ENCODE data around the gene CASTOR1.

Gene CASTOR1

GRCh38 chr22:30304495-30305244 is 15.4 kb upstream of the CASTOR1 start:
- H2AFZ ChIP-seq (ENCODE audit: low read length) = no peak overlapping the region
- H3K79me2 ChIP-seq (ENCODE audit: insufficient read depth, low read length) = peaks cover 77% of the 10 kb centered on the region
- peaks cover 37% of the 10 kb centered on the region; the same call in 1 of the 2 replicates for H3K36me3 ChIP-seq (ENCODE audit: insufficient read depth, low read length)
- peak overlapping the region; percentile 75 for H3K4me3 ChIP-seq (ENCODE audit: low read length, poor library complexity, severe bottlenecking)
- peak overlapping the region; percentile 92 for H3K4me2 ChIP-seq (ENCODE audit: low read depth, low read length, poor library complexity, severe bottlenecking)
- H3K9me2 ChIP-seq (replicated peaks; ENCODE audit: low read depth, low read length) = no peaks in the 10 kb centered on the region
- no peaks in the 10 kb centered on the region for H3K9me3 ChIP-seq (ENCODE audit: insufficient read depth, low read depth, low read length)
- H4K20me1 ChIP-seq (ENCODE audit: insufficient read depth, low read length, poor library complexity, severe bottlenecking) = no peaks in the 10 kb centered on the region
- peaks cover 24% of the 10 kb centered on the region for H3F3A ChIP-seq (ENCODE audit: low read depth)
- no peak for TF ChIP-seq EZH2phosphoT487 (IDR thresholded peaks at IDR 0.05; ENCODE audit: borderline replicate concordance)
- TF ChIP-seq, protein P1, sequence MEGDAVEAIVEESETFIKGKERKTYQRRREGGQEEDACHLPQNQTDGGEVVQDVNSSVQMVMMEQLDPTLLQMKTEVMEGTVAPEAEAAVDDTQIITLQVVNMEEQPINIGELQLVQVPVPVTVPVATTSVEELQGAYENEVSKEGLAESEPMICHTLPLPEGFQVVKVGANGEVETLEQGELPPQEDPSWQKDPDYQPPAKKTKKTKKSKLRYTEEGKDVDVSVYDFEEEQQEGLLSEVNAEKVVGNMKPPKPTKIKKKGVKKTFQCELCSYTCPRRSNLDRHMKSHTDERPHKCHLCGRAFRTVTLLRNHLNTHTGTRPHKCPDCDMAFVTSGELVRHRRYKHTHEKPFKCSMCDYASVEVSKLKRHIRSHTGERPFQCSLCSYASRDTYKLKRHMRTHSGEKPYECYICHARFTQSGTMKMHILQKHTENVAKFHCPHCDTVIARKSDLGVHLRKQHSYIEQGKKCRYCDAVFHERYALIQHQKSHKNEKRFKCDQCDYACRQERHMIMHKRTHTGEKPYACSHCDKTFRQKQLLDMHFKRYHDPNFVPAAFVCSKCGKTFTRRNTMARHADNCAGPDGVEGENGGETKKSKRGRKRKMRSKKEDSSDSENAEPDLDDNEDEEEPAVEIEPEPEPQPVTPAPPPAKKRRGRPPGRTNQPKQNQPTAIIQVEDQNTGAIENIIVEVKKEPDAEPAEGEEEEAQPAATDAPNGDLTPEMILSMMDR (conservative IDR thresholded peaks at IDR 0.05; ENCODE audit: low read length) = no peak
- no peaks in the 10 kb centered on the region for H3K27me3 ChIP-seq (ENCODE audit: insufficient read depth, low read length, poor library complexity, severe bottlenecking)
- peak overlapping the region; percentile 95 for H3K9ac ChIP-seq (ENCODE audit: low read depth, low read length, poor library complexity, severe bottlenecking)
- peaks cover 87% of the 10 kb centered on the region for H3K4me1 ChIP-seq (ENCODE audit: insufficient read depth, low read length, poor library complexity, severe bottlenecking)

DNA sequence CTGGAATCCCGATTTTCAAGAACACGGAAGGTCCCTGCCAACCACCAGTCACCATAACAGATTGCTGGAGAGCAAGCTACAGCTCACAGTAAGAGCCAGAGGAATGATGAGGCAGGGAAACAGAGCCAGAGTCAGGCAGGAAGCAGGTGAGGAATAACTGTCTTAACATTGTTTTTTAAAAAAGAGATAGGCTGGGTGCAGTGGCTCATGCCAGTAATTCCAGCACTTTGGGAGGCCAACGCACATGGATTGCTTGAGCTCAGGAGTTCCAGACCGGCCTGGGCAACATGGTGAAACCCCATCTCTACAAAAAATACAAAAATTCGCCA is 13.5 kb upstream of the CASTOR1 start:
- Histone ChIP-seq H3K27me3 (ENCODE audit: insufficient read depth, low read length, poor library complexity, severe bottlenecking) (no peaks in the 10 kb centered on the region), H3K9me3 (ENCODE audit: insufficient read depth, low read depth, low read length) (no peaks in the 10 kb centered on the region), H3K4me2 (ENCODE audit: low read depth, low read length, poor library complexity, severe bottlenecking) (peak overlapping the region; percentile 92), H3K79me2 (ENCODE audit: insufficient read depth, low read length) (peaks cover 67% of the 10 kb centered on the region), H3K36me3 (ENCODE audit: insufficient read depth, low read length) (peaks cover 54% of the 10 kb centered on the region; the same call in 1 of the 2 replicates), H4K20me1 (ENCODE audit: insufficient read depth, low read length, poor library complexity, severe bottlenecking) (no peaks in the 10 kb centered on the region), H3K4me1 (ENCODE audit: insufficient read depth, low read length, poor library complexity, severe bottlenecking) (peaks cover 69% of the 10 kb centered on the region), H3K9ac (ENCODE audit: low read depth, low read length, poor library complexity, severe bottlenecking) (peak overlapping the region; percentile 95), H2AFZ (ENCODE audit: low read length) (no peak overlapping the region), H3F3A (ENCODE audit: low read depth) (peaks cover 24% of the 10 kb centered on the region), H3K9me2 (replicated peaks; ENCODE audit: low read depth, low read length) (no peaks in the 10 kb centered on the region), H3K4me3 (ENCODE audit: low read length, poor library complexity, severe bottlenecking) (peak overlapping the region; percentile 56)
- TF ChIP-seq EZH2phosphoT487 (IDR thresholded peaks at IDR 0.05; ENCODE audit: borderline replicate concordance) = no peak
- TF ChIP-seq, protein P1 (conservative IDR thresholded peaks at IDR 0.05; ENCODE audit: low read length) = no peak

DNA sequence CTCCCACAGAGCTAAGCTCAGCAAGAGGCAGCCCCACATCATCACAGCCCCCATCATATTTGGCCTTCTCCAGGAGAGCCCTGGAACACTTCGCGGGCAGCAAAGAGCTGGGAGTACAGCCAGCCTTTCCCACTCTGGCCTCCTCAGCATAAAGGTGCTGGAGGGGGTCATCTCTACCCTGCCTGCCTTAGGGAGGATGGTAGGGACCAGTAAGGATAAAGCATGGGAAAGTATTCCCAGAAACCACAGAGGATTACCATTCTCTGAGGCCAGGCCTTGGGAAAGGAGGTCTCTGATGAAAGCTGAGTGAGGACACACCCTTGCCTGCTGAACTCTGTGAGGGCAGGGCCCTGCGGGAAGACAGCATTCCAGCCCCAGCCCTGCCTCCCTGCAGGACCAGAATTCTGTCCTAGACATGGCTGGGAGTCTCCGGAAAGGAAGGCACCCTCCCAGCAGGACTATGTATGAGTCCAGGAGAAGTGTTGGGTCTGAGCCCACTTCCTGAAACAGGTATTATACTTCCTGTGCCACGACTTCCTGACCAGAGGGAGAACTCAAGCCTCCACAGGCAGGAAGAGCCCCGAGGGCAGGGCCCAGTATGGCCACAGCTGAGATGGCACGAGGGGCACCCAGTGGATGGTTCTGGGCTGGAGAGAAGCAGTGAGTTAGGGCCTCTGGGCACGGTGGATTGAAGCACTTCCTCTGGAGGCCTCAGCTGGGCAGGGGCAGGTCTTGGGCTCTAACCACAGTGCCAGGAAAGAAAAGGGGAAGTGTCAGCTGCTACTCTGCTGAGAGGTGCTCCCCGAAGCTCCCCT is 12.9 kb upstream of the CASTOR1 start:
- Histone ChIP-seq H3K4me1 (ENCODE audit: insufficient read depth, low read length, poor library complexity, severe bottlenecking) (peaks cover 64% of the 10 kb centered on the region), H2AFZ (ENCODE audit: low read length) (no peak overlapping the region), H3K79me2 (ENCODE audit: insufficient read depth, low read length) (peaks cover 62% of the 10 kb centered on the region), H3K9ac (ENCODE audit: low read depth, low read length, poor library complexity, severe bottlenecking) (peak overlapping the region; percentile 95), H3K9me3 (ENCODE audit: insufficient read depth, low read depth, low read length) (no peaks in the 10 kb centered on the region), H3K27me3 (ENCODE audit: insufficient read depth, low read length, poor library complexity, severe bottlenecking) (no peaks in the 10 kb centered on the region), H3K4me2 (ENCODE audit: low read depth, low read length, poor library complexity, severe bottlenecking) (peak overlapping the region; percentile 92), H4K20me1 (ENCODE audit: insufficient read depth, low read length, poor library complexity, severe bottlenecking) (no peaks in the 10 kb centered on the region), H3F3A (ENCODE audit: low read depth) (peaks cover 19% of the 10 kb centered on the region), H3K9me2 (replicated peaks; ENCODE audit: low read depth, low read length) (no peaks in the 10 kb centered on the region), H3K4me3 (ENCODE audit: low read length, poor library complexity, severe bottlenecking) (peak overlapping the region; percentile 56), H3K36me3 (ENCODE audit: insufficient read depth, low read length) (peaks cover 60% of the 10 kb centered on the region; the same call in 1 of the 2 replicates)
- TF ChIP-seq, protein P1 (conservative IDR thresholded peaks at IDR 0.05; ENCODE audit: low read length) = no peak
- no peak for TF ChIP-seq EZH2phosphoT487 (IDR thresholded peaks at IDR 0.05; ENCODE audit: borderline replicate concordance)

Data from Loucy (cell line).